GM12892 (cell line): ENCODE measurements around the gene IQCF6.

Source experiments
- POLR2A ChIP-seq: IDR thresholded peaks from 2 replicates; pipeline ENCODE4 v1.6.1; 2011; ENCODE audit warnings: low read depth, low read length, control low read depth
- POLR2AphosphoS5 ChIP-seq: IDR thresholded peaks from 2 replicates; pipeline ENCODE4 v1.6.1; 2011; ENCODE audit warnings: low read depth, low read length, control low read depth
- TAF1 ChIP-seq: IDR thresholded peaks from 2 replicates; pipeline ENCODE4 v1.6.1; 2011; ENCODE audit warnings: low read depth, mild to moderate bottlenecking, control low read depth, low read length, borderline replicate concordance

DNA sequence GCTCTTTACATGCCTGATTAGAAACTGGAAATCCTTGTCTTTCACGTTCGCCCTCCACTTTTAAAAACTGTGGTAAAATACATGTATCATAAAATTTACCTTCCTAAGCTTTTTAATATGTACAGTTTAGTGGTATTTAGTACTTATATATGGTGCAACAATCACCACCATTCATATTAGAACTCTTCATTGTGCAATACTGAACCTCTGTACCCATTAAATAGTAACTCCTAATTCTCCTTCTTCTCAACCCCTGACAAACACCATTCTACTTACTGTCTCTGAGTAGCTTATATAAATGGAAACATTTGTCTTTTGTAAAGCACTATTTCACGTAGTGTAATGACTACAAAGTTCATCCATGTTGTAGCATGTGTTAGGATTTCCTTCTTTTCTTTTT, 44.0 kb downstream of the IQCF6 start:
- TF ChIP-seq POLR2AphosphoS5: no peak
- TF ChIP-seq POLR2A: no peak
- no peak for TF ChIP-seq TAF1
